ENCODE data around the gene OR2A2. TPM values are rescaled to one million over a fixed set of nuclear protein-coding genes. Genes with fewer than 3 reads are reported as not detected.
"Not testable (repeated sequence)": the region's sequence is repeated elsewhere in the genome, so short reads cannot be mapped to it uniquely, and the experiment has no call there.

Gene OR2A2, protein sequence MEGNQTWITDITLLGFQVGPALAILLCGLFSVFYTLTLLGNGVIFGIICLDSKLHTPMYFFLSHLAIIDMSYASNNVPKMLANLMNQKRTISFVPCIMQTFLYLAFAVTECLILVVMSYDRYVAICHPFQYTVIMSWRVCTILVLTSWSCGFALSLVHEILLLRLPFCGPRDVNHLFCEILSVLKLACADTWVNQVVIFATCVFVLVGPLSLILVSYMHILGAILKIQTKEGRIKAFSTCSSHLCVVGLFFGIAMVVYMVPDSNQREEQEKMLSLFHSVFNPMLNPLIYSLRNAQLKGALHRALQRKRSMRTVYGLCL
- total RNA-seq, result not detected

DNA sequence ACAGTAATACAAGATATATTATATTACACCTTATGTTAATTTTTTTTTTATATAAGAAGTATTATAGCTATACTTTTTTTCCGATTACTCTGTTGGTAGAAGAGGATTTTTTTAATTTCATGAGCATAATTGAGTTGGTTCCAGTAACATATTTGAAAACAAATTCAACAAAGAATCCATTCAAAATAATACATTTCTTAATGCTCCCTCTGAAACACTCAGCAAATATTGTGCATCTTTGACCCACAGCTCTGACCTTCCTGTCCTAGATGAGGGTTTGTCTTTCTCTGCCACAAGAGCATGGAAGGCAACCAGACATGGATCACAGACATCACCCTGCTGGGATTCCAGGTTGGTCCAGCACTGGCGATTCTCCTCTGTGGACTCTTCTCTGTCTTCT is at the start of gene OR2A2:
TSS of gene OR2A2 (plus strand) at position 301 of the 400 bp plus-strand sequence. CDS start at position 301, 0 bp downstream.
- DNase-seq, result no peak

DNA sequence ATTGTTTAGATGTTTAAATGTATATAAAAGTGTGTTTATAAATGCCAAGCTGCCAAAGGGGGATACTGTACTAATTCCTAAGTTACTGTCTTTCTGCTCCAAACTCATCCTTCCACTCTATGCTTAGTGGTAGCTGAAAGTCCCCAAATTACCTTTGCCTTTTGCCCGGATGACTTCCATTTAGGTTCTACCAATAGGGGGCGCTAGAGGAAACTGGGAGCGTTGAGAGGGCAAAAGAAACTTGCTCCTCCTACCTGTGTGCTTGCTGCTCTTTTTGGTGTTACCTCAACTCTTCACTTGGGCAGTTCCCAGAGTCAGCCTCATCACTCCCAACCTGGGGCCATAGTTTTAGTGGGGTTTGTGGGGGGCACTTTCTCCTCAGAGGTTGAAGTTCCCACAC is 45.7 kb upstream of the OR2A2 start:
- no peak for DNase-seq

DNA sequence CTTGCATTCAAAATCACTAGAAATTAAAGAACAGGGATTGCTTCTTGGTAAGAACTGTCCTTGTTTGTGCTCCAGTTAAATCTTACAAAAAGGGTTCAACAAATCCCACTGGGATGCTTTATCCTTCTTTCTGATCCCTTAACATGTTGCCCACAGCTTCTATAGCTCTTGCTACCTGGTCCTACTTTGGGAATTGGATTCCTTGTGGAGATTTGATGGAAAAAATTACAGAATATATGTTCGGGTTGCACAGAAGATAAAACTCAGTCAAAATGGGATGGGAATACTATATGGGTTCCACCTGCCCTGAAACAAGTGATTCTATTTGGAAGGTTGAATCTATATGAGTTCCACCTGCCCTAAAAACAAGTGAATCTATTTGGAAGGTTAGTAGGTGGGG is 39.9 kb upstream of the OR2A2 start, which contains the start of gene OR2A25:
TSS of gene OR2A25 (plus strand) at position 301 of the 400 bp plus-strand sequence. CDS start 4,409 bp downstream, outside the sequence.
- no peak for DNase-seq

DNA sequence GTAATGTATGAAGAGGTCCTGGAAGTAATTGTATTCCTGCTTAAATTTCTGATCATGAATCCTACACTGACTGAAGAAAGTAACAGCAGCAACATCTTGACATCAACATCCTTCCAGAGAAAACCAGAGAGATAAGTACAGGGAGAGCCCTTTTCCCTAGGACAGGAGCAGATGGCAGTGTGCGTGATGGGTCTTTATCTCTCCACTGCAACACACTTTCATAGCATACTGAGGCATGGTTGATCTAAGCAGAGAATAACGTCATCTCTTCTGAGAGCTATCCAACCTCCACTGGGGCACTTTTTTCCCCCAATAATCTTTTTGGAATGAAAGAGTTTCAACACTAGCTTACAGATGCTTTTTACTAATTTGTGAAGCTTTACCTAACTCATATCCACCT is 39.4 kb upstream of the OR2A2 start:
- no peak for DNase-seq

DNA sequence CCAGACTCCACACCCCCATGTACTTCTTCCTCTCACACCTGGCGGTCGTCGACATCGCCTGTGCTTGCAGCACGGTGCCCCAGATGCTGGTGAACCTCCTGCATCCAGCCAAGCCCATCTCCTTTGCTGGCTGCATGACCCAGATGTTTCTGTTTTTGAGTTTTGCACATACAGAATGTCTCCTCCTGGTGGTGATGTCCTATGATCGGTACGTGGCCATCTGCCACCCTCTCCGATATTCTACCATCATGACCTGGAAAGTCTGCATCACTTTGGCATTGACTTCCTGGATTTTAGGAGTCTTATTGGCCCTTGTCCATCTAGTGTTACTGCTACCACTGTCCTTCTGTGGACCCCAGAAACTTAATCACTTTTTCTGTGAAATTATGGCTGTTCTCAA is 35.0 kb upstream of the OR2A2 start:
- DNase-seq, result no peak

DNA sequence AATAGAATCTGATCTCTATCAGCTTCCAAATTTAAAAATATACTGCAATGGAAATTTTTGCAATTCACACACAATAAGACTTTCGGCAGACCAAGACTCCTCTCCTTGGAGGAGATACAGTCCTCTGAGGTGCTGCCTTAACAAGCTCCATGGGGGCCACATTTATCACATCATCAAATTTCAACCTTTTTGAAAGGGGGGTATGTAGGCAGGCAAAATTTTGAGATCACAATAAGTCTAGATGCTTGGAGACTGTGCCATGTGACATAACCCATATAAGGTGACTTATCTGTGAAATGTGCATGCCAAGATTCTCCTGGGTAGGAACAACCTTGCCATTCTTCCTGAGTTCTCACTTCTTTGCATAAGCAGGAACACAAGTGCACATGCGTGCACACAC is 23.4 kb upstream of the OR2A2 start, which contains the start of gene OR2A12:
TSS of gene OR2A12 (plus strand) at position 301 of the 400 bp plus-strand sequence. CDS start 8,830 bp downstream, outside the sequence.
- DNase-seq, result no peak

DNA sequence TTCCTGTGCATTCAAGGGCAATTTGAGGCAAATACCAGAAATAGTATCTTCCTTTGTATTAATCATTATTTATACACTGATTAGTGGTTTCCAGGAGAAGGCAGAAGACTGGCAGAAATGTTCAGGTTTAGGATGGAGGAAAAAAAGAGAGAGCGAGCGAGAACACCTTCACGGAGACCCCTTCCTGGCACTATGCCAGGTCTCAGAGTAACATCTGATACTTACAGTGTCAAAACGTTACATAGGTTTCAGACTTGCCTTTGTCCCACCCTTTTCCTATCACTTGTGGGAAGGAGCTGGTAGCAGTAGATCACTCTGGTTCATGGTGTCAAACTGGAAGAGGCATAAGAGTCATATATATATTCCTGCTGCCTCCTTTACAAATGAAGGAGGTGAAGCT is 22.7 kb upstream of the OR2A2 start:
- no peak for DNase-seq

DNA sequence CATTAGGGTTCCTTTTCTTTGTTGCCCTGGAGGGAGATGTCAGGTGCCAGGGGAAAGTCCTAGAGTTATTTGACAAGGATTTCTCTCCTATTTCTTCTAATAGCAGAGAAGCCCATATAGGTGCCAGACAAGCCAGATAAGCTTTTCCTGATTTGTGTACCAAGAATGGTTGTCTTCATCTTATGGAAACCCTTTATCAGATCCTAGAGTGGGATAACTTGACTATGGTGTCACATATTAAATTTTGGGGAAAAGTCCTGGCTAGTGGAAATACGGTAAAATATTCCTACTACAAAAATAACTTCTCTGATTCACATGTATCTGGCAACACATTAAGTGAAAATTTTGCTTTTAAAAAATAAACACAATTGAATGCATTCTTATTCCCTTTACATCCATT is 22.2 kb upstream of the OR2A2 start:
- no peak for DNase-seq

DNA sequence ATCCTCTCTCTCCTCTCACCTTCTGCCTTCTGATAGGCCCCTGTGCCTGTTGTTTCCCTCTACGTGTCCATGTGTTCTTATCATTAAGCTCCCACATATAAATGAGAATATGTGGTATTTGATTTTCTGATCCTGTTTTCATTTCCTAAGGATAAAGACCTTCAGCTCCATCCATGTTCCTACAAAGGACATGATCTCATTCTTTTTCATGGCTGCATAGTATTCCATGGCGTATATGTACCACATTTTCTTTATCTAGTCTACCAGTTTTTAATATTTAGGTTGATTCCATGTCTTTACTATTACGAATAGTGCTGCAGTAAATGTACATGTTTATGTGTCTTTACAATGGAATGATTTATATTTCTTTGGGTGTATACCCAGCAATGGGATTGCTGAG is 18.7 kb upstream of the OR2A2 start:
- no peak for DNase-seq

DNA sequence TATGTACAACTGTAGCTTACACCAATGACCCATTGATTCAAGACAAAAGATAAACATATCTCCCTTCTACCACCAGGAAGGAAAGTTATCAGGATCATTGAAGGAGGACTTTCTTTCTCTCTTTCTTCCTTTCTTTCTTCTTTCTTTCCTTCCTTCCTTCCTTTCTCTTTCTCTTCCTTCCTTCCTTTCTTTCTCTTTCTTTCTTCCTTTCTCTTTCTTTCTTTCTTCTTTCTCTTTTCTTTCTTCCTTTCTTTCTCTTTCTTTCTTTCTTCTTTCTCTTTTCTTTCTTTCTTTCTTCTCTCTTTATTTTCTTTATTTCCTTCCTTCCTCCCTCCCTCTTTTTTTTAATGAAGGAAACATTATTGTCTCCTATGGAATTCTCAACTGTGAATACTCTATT is 10.6 kb upstream of the OR2A2 start:
- DNase-seq, result no peak

DNA sequence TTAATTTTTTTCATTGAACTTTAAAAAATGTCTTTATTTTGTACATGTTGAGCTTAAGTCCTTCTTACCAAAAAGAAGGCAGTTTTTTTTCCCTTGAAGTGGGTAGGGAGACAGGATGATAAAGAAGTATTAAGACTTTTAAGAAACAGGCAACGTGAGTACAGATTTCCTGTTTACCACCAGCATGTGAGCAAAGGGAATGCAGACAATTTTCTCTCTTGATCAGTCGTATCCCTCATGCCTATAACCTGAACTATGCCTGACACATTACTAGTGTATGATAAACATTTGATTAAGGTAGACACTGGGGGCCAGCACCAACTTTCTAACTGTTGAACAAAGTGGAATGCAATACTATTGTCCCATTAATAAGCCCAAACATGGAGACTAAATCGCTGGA is 8.8 kb upstream of the OR2A2 start:
- no peak for DNase-seq

DNA sequence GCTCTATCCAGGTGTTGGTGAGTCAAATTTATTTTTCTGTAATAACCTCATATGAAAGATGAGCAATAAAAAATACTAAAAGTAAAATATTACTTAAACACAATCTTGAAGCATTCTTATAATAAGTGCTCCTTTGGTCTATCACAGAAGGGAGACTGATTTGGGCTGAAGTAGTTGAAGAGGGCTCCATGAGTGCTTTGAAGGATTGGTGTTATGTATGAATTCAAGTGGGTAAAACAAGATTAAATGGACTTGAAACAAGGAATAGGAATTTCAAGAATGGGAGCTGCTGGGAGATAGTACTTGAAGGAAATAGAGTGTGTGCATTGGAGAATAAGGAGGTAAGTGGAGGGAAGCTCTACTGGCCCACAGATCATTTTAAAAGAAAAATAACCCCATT is 7.3 kb upstream of the OR2A2 start:
- no peak for DNase-seq

DNA sequence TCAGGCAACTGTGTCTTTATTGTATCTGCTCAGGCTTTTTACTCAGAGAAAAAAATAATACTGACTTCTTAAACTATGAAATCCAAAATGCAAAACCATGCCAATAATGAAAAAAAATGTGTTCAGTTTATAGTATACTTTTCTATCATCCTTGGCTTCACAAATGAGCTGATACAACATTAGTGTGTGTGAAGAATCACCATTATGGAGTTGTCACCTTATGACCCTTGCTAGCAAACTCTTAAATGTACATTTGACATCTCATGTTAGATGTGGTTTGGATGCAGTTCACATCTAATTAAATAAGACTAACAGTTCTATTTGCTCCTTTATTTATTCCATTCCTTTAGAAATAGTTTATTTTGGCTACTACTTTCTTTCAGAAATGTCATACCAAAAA is 4.2 kb upstream of the OR2A2 start:
- DNase-seq, result no peak

DNA sequence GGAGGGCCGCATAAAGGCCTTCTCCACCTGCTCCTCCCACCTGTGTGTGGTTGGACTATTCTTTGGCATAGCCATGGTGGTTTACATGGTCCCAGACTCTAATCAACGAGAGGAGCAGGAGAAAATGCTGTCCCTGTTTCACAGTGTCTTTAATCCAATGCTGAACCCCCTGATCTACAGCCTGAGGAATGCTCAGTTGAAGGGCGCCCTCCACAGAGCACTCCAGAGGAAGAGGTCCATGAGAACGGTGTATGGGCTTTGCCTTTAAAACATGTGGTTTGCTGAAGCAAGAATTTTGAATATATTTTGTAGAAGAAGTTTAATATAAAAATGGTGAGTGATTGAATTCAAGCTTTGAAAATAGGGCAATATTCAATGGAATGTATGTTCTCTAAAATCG is 889 bp downstream of the OR2A2 start:
- DNase-seq, result no peak

DNA sequence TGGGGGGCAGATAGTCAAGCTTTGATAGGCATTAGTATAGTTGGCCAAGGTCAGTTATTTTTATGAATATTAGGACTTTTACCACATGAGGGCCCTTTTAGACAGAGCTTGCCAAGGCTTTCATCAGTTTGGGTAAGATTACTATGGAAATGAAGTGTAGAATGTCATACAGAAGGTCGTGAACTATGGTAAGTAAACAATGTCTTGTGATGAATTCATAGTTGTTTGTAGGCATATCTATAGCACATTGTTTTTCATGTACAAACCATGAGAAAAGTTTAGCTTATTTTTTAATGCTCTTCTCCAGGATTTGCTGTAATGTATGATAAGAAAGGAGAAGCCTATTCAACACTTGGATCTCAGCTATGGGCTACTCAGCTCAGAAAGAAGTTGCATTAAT is 4.3 kb downstream of the OR2A2 start:
- DNase-seq, result no peak

DNA sequence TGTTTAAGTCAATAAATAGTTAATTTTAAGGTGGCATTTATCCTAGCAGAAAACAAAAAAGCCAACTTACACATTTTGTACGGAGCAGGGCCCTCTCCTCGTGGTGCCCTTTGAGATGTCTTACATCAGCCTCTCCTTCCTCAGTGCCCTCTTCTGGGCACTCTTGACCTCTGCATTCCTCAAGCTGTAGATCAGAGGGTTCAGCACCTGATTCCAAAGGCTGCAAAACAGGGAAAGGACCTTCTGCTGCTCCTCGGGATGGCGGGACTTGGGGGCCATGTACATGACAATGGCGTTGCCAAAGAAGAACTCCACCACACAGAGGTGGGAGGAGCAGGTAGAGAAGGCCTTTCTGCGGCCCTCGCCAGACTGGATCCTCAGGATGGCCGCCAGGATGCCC is 9.0 kb downstream of the OR2A2 start:
- no peak for DNase-seq

DNA sequence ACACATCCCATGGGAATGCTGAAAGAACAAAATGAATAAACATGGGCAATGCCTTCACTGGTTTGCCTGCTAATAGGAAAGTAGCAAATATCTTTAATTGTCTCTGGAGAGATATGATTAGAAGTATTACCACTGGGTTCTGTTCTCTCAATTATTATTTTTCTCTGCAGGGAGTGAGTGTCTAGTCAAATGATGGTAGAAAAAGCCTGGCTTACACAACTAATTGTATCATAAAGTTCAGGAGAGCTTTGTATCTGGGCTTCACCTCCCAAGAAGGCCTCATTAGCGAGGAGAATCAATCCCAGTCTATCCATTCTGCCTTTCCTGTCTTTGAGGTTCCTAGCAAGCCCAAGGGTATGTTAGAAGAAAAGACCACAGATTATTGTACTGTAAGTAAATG is 13.5 kb downstream of the OR2A2 start, which contains the start of gene OR2A14:
TSS of gene OR2A14 (plus strand) at position 301 of the 400 bp plus-strand sequence. CDS start 5,937 bp downstream, outside the sequence.
- no peak for DNase-seq

DNA sequence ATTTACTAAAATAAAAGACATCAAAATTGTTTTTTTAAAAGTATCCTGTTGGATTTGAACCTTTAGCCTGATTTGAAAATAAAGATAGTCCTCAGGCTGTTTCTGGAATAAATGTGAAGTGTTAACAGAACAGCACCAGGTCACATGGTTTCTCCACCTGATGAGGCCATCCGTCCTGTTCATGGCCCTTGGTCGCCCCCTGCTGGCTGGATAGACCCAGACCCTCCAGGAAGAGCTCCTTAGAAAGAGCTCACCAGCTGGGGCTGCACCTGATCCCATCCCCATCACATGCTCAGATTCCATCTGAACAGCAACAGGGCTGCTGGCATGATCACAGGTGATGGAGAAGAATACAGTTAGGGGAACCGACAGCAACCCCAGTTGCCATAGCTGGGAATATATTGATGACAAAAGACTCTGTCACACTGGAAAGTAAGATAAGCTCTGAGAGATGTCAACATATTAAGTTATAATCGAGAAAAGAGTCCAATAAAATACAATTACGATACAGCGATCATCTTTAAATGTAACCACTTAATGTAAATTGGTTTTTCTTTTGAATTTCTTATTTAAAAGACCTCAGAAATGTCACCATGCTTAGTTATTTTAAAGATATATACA is 18.4 kb downstream of the OR2A2 start:
- DNase-seq, result peak; percentile 53

DNA sequence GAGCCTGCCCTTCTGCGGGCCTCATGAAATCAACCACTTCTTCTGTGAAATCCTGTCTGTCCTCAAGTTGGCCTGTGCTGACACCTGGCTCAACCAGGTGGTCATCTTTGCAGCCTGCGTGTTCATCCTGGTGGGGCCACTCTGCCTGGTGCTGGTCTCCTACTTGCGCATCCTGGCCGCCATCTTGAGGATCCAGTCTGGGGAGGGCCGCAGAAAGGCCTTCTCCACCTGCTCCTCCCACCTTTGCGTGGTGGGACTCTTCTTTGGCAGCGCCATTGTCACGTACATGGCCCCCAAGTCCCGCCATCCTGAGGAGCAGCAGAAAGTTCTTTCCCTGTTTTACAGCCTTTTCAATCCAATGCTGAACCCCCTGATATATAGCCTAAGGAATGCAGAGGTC is 20.2 kb downstream of the OR2A2 start:
- DNase-seq, result not testable (repeated sequence)

DNA sequence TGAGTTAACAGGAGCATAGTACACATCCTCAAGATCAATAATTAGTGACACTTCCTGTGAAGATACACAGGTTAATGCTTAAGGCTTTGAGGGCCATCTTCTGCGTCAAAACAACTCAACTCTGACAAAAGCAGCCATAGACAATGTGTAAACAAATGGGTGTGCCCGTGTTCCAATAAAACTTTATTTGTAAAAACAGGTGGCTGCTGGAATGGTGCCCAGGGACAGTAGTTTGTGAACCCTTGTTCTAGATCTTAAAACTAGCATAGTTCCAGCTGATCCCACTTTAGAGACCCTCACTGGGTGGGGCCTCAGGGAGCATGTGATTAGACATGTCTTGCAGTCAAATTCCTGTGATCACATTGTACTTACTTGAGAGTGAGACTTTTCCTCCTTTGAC is 21.3 kb downstream of the OR2A2 start:
- no peak for DNase-seq

DNA sequence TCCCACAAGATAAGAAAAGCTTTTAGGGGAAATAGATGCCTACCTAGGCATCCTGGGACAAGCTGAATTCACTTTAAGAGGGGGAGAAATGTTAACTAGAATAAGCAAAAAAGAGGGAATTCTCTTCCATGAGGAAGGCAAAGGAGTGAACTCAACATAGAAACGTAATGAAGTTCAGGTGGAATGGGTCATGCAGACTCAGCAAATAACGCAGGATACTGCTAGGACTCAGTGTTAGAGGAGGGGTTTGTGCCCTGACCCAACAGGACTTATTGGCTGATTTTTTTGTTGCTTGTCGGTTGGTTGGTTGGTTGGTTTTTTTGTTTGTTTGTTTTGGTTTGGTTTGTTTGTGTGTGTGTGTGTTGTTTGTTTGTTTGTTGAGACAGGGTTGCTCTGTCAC is 22.9 kb downstream of the OR2A2 start:
- DNase-seq, result no peak

DNA sequence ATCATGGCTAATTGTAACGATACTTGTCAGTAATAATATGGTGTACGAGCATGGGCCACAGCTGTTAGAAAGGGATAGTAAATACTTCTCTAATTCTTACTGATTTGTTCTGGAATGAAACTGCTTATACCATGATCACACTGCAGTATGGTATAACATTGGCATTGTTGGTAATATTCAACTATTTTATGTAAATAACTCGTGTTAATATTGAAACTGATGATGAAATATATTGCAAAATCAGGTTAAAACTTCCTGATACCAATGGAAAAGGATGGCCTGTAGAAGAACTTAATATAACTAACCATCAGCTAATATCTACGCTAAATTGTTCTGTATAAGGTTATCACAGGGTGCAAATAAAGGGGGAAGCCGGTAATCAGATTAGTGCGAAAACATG is 23.9 kb downstream of the OR2A2 start:
- no peak for DNase-seq

DNA sequence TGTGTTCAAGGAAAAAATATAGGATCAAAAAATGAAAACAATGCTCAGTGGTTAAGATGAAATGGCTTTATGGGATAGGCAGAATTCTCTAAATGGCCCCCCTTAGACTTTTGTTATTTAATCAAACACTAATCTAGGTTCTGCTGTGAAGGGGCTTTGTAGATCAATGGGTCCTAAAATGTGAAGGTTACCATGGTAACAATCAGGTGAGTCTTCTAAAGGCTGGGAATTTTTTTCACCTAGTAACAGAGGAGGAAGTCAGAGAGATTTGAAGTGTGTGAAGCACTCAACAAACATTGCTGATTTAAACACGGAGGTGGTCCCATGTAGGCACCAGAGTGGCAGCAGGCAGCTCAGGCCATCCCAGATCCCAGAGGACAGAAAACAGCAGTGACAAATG is 24.7 kb downstream of the OR2A2 start:
- no peak for DNase-seq

DNA sequence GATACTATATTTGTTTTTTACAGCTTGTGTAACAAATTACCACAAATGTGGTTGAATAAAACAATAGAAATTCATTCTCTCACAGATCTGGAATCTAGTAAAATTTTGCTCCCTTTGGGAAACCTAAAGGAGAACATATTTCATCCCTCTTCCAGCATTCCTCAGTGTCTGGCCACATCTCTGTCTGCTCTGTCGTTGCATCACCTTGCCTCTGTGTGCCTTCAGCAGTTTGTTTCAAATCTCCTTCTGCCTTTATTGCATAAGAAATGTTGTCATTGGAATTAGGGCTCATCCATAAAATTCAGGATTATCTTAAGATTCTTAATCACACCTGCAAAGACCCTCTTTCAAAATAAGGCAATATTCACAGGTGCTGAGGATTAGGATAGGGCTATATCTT is 28.1 kb downstream of the OR2A2 start:
- DNase-seq, result no peak
